ENCODE measurements around the gene FOCAD. TPM values are rescaled to one million over a fixed set of nuclear protein-coding genes. Genes with fewer than 3 reads are reported as not detected.
A peak's percentile ranks its signal among the peaks of the same experiment; 100 is the strongest.
"Not testable (repeated sequence)": the region's sequence is repeated elsewhere in the genome, so short reads cannot be mapped to it uniquely, and the experiment has no call there.

Gene FOCAD
- total RNA-seq, 2 experiments from 2014 or later = 32.7 to 37.7 TPM

DNA sequence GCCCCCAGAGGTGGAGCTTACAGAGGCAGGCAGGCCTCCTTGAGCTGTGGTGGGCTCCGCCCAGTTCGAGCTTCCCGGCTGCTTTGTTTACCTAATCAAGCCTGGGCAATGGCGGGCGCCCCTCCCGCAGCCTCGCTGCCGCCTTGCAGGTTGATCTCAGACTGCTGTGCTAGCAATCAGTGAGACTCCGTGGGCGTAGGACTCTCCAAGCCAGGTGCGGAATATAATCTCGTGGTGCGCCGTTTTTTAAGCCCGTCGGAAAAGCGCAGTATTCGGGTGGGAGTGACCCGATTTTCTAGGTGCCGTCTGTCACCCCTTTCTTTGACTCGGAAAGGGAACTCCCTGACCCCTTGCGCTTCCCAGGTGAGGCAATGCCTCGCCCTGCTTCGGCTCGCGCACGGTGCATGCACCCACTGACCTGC, 25.8 kb upstream of the FOCAD start:
- H3K27ac Mint-ChIP-seq = peak overlapping the region; percentile 82
- not testable (repeated sequence) for H3K9me3 Mint-ChIP-seq (ENCODE audit: low read depth); H3K4me3 Mint-ChIP-seq; H3K4me1 Mint-ChIP-seq; DNase-seq; ATAC-seq; H3K27me3 Mint-ChIP-seq; H3K36me3 Mint-ChIP-seq
- CTCF ChIA-PET = interaction anchor here (1.2 kb wide), 1 partner anchor 26 kb away, joined by 4 read pairs; the partner anchor contains the start of gene FOCAD

DNA sequence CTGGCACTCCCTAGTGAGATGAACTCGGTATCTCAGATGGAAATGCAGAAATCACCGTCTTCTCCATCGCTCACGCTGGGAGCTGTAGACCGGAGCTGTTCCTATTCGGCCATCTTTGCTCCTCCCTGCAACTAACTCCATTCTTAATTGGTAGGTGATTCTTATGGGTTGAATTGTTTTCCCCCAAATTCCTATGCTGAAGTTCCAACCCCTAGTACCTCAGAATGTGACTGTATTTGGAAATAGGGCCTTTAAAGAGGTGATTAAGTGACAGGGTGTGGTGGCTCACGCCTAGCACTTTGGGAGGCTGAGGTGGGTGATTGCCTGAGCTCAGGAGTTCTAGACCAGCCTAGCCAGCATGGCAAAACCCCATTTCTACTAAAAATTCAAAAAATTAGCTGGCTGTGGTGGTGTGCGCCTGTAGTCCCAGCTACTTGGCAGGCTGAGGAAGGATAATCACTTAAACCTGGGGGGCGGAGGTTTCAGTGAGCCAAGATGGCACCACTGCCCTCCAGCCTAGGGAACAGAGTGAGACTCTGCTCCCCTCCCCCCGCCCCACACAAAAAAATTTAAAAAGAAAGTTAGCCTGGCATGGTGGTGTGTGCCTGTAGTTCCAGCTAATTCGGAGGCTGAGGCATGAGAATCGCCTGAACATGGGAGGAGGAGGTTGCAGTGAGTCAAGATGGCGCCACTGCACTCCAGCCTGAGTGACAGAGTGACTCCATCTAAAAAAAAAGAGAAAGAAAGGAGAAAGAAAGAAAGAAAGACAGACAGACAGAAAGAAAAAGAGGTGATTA, 25.2 kb upstream of the FOCAD start:
- H3K27me3 Mint-ChIP-seq = peaks cover 6% of the 10 kb centered on the region
- peak; percentile 45 for ATAC-seq
- H3K36me3 Mint-ChIP-seq = peaks cover 1% of the 10 kb centered on the region
- DNase-seq = no peak
- CTCF ChIA-PET = interaction anchor here (1.2 kb wide), 1 partner anchor 25 kb away, joined by 4 read pairs; the partner anchor contains the start of gene FOCAD
- no peak overlapping the region for H3K4me3 Mint-ChIP-seq
- H3K9me3 Mint-ChIP-seq (ENCODE audit: low read depth) = no peaks in the 10 kb centered on the region
- H3K27ac Mint-ChIP-seq = peak overlapping the region; percentile 82
- H3K4me1 Mint-ChIP-seq = no peaks in the 10 kb centered on the region

DNA sequence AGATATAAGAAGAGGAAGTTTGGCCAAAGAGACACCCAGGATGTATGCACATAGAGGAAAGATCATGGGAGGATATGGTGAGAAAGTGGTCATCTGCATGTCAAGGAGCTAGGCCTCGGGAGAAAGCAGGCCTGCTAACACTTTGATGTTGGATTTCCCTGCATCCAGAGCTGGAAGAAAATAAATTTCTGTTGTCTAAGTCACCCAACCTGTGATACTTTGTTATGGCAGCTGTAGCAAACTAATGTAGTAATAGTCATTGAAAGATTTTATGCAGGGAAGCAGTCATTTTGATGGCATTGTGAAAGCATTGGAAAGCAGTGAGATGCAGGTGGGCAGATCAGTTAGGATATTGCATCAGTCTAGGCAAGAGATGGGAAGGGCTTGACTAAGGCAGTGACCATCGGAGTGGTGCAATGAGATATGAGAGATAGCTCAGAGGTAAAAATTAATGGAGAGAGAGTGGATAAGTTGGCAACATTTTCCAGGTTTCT, 24.5 kb upstream of the FOCAD start:
- CTCF ChIA-PET = interaction anchor here (1.2 kb wide), 1 partner anchor 25 kb away, joined by 4 read pairs; the partner anchor contains the start of gene FOCAD
- Mint-ChIP-seq H3K4me3 (no peak overlapping the region), H3K27ac (no peak overlapping the region), H3K4me1 (no peaks in the 10 kb centered on the region), H3K27me3 (peaks cover 6% of the 10 kb centered on the region), H3K9me3 (ENCODE audit: low read depth) (no peaks in the 10 kb centered on the region), H3K36me3 (peaks cover 1% of the 10 kb centered on the region)
- no peak for ATAC-seq
- no peak for DNase-seq

DNA sequence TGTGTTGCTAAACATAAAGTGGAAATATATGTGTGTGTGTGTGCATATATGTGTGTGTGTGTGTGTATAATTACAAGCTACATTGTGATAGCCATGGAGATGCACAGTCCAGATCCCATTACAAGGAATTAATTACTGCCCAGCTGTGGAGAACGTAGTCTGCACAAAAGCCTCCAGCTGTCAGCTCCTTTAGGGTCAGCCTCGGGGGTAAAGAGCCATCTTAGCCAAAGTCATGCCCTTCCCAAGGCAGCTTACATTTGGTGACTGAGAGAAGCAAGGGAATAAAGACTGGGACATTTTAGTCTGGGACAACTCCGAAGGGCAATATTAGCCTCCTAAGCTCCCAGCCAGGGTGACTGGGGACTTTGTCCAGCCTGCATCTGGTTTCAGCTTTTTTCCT, 21.9 kb upstream of the FOCAD start:
- no peak for DNase-seq
- no peak overlapping the region for H3K27ac Mint-ChIP-seq
- no peaks in the 10 kb centered on the region for H3K4me1 Mint-ChIP-seq
- peaks cover 1% of the 10 kb centered on the region for H3K36me3 Mint-ChIP-seq
- H3K27me3 Mint-ChIP-seq = peaks cover 6% of the 10 kb centered on the region
- CTCF ChIA-PET = no interaction called here
- no peaks in the 10 kb centered on the region for H3K9me3 Mint-ChIP-seq (ENCODE audit: low read depth)
- no peak overlapping the region for H3K4me3 Mint-ChIP-seq
- no peak for ATAC-seq

DNA sequence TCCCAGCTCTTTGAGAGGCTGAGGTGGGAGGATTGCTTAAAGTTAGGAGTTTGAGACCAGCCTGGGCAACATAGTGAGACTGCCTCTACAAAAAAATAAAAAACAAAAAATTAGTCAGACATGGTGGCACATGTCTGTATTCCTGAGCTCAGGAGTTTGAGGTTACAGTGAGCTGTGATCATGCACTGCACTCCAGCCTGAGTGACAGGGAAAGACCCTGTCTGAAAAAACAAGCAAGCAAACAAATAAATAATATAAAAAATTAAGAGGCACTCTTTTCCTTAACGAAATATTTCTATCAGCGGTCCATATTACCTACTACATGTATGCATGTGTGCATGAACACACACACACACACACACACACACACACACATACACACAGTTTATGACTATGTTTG, 20.9 kb upstream of the FOCAD start:
- Mint-ChIP-seq H3K27ac (no peak overlapping the region), H3K36me3 (peaks cover 1% of the 10 kb centered on the region), H3K4me3 (no peak overlapping the region), H3K4me1 (no peaks in the 10 kb centered on the region), H3K9me3 (ENCODE audit: low read depth) (no peaks in the 10 kb centered on the region), H3K27me3 (peaks cover 6% of the 10 kb centered on the region)
- ATAC-seq = no peak
- CTCF ChIA-PET = no interaction called here
- no peak for DNase-seq

DNA sequence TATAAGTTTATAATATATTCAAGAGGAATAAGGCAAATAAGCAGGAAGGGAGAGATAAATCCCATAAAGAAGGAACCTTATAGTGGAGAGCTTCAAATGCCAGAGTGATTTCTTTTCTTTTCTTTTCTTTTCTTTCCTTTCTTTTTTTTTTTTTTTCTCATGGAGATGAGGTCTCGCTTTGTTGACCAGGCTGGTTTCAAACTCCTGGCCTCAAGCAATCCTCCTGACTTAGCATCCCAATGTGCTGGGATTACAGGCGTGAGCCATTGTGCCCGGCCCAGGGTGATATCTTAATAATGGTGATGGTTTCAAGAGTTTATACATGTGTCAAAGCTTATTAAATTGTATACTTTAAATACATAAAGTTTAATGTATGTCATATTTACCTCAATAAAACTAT, 19.6 kb upstream of the FOCAD start:
- peaks cover 8% of the 10 kb centered on the region for H3K27me3 Mint-ChIP-seq
- CTCF ChIA-PET = interaction anchor here (0.7 kb wide), 1 partner anchor 107 kb away, joined by 3 read pairs; no protein-coding TSS in a partner anchor
- H3K36me3 Mint-ChIP-seq = peaks cover 1% of the 10 kb centered on the region
- no peaks in the 10 kb centered on the region for H3K4me1 Mint-ChIP-seq
- no peaks in the 10 kb centered on the region for H3K9me3 Mint-ChIP-seq (ENCODE audit: low read depth)
- DNase-seq (no peak), ATAC-seq (no peak)
- H3K4me3 Mint-ChIP-seq = no peak overlapping the region
- no peak overlapping the region for H3K27ac Mint-ChIP-seq

DNA sequence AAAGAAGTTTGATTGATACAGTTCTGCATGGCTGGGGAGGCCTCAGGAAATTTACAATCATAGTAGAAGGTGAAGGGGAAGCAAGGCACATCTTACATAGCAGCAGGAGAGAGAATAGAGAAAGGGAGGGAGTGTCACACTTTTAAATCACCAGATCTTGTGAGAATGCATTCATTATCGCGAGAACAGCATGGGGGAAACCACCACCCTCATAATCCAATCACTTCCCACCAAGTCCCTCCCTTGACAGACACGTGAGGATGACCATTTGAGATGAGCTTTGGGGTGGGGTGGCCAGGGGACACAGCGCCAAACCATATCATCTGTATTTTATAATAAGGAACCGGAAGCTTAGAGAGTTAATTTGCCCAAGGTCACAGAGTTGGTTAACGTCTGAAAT, 13.7 kb upstream of the FOCAD start:
- H3K9me3 Mint-ChIP-seq (ENCODE audit: low read depth) = no peaks in the 10 kb centered on the region
- ATAC-seq (no peak), DNase-seq (no peak)
- H3K27me3 Mint-ChIP-seq = peaks cover 3% of the 10 kb centered on the region
- no peak overlapping the region for H3K27ac Mint-ChIP-seq
- CTCF ChIA-PET = no interaction called here
- H3K36me3 Mint-ChIP-seq = no peaks in the 10 kb centered on the region
- no peak overlapping the region for H3K4me3 Mint-ChIP-seq
- no peaks in the 10 kb centered on the region for H3K4me1 Mint-ChIP-seq

DNA sequence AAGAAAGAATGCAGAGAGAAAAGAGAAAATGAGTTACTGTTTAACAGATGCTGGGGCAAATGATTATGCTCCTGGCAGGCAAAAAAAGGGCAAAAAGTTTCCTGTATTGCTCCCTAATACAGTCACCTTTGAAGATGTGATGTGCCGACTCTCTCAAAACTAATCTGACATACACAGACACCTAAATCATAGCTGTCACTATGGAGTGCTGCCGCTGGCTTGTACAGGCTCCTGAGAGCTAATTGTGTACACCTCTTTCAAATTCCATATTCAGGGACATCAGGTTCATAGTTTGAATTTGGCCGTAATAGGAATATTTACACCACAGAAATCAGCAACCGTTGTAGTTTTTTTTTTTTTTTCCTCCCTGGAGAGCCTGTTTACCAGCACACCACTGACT, 12.4 kb upstream of the FOCAD start:
- Mint-ChIP-seq H3K4me1 (no peaks in the 10 kb centered on the region), H3K36me3 (no peaks in the 10 kb centered on the region), H3K27me3 (peaks cover 3% of the 10 kb centered on the region), H3K4me3 (no peak overlapping the region), H3K9me3 (ENCODE audit: low read depth) (no peaks in the 10 kb centered on the region), H3K27ac (no peak overlapping the region)
- ATAC-seq (no peak), DNase-seq (no peak)
- CTCF ChIA-PET = no interaction called here

DNA sequence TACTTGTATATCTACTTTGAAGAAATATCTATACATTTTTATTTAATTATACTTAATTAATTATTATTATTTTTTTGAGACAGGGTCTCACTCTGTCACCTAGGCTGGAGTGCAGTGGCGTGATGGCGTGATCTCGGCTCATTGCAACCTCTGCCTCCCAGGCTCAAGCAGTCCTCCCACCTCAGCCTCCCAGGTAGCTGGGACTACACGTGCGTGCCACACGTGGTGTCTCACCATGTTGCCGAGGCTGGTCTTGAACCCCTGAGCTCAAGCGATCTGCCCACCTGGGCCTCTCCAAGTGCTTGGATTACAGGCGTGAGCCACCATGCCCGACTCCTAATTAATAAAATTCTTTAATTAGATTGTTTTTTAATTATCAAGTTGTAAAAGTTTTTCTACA, 10.5 kb upstream of the FOCAD start:
- CTCF ChIA-PET; H3K4me1 Mint-ChIP-seq; H3K36me3 Mint-ChIP-seq; H3K27ac Mint-ChIP-seq; ATAC-seq; DNase-seq; H3K27me3 Mint-ChIP-seq; H3K9me3 Mint-ChIP-seq (ENCODE audit: low read depth); H3K4me3 Mint-ChIP-seq: not testable (repeated sequence)

DNA sequence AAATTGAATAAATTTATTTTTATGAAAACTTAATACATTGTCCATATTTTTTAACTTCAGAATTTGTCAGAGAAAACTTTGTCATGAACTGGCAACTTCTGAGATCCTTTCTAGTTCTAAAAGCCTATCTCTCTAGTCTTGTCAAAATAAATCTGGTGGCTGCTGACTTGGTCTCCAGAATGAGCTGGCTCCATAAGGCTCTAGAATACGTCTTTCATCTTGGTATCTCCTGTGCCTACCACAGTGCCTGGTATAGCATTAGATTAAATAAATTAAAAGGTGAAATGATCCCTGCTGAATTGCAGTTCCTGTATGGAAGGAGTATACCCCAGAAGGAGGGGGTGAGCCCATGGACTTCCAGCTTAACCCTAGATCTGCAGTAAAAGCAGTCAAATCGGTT, 2.6 kb upstream of the FOCAD start:
- Mint-ChIP-seq H3K27me3 (no peaks in the 10 kb centered on the region), H3K36me3 (peaks cover 3% of the 10 kb centered on the region), H3K27ac (no peak overlapping the region), H3K9me3 (ENCODE audit: low read depth) (no peaks in the 10 kb centered on the region), H3K4me3 (no peak overlapping the region), H3K4me1 (peaks cover 19% of the 10 kb centered on the region)
- CTCF ChIA-PET = interaction anchor here (1.9 kb wide), 1 partner anchor 57 kb away, joined by 6 read pairs; no protein-coding TSS in a partner anchor
- DNase-seq = no peak
- no peak for ATAC-seq

DNA sequence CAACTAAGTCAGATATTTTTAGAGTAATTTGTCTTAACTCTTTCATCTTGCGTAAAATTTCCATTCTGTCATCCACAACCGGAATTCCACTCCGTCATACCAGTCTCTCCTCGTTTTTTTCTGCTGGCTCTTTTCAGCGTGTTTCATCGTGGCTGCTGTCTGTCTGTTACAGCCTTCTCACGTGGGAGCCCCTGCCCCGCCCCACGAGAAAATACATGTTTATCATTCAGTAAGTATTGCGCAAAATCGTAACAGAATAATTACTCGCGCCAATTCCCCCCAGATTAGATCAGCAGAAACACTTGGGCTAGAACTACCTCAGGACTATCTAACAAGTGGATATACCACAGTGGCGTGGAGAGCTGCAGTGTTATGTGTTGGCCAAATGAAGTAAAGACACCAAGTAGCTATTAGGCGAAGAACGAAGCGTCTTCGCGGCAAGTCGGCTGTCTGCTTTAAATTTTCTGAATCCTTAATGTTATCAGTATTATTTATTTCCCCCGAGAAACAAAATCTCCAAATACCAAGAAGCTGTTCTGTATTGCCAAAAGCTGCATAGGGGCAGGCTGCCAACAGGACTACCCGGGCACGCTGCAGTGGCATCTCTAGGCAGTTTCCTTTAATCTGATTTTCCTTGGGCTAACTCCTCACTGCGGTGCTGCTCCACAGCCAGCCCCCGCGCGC, 566 bp upstream of the FOCAD start:
- peak; percentile 1 for ATAC-seq

DNA sequence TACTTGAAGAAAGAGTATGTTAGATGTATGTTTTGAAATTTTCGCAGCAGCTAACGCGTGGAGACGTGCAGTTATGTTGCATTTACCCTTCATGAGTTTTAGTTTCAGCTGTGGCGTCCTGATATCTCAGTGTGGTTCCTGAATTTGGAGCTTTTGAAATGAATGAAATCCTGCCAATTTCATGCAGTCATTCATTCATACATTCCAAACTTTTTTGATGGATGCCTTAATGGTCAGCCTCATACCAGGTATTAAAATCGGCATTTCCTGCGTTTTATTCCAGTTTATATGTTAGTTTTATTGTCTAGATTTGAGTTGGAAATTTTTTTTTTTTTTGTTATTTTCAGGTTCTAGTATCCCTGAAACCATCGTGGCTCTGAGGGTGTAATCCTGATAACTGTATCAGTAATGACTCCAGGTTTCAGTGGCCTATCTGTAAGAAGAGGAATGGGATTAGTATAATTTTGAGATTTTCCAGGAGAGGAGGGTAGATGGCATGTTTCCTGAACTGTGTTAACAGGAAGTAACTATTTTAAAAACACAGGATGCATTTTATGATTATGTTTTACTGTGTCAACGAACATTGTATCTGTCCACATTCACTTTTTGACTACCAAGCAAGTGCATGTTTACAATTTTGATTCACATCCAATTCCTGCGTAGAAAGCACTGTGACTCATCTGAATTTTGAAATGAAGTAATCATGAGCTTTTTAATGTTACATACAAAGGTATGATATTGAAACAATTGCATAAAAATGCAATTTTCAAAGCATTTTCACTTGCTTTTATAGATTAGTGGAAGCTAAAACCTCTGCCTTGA, 1.0 kb downstream of the FOCAD start:
- no peak for DNase-seq
- peaks cover 3% of the 10 kb centered on the region for H3K36me3 Mint-ChIP-seq
- H3K27ac Mint-ChIP-seq = peak overlapping the region; percentile 80
- no peak for ATAC-seq
- peaks cover 16% of the 10 kb centered on the region for H3K4me1 Mint-ChIP-seq
- H3K27me3 Mint-ChIP-seq = no peaks in the 10 kb centered on the region
- CTCF ChIA-PET = interaction anchor here (1.0 to 1.7 kb wide), 3 partner anchors 9 to 61 kb away, joined by 3 to 5 read pairs (median 4); no protein-coding TSS in a partner anchor
- no peaks in the 10 kb centered on the region for H3K9me3 Mint-ChIP-seq (ENCODE audit: low read depth)
- peak overlapping the region; percentile 92 for H3K4me3 Mint-ChIP-seq

More for the DNA sequence above, 566 bp upstream of the FOCAD start:
- no peaks in the 10 kb centered on the region for H3K27me3 Mint-ChIP-seq
- H3K9me3 Mint-ChIP-seq (ENCODE audit: low read depth) = no peaks in the 10 kb centered on the region
- peaks cover 19% of the 10 kb centered on the region for H3K4me1 Mint-ChIP-seq
- DNase-seq = peak; percentile 53
- CTCF ChIA-PET = interaction anchor here (0.9 to 1.7 kb wide), 5 partner anchors 24 to 257 kb away, joined by 3 to 5 read pairs (median 4); partner anchors contain the start of gene MLLT3
- H3K36me3 Mint-ChIP-seq = peaks cover 3% of the 10 kb centered on the region
- H3K27ac Mint-ChIP-seq = peak overlapping the region; percentile 39
- peak overlapping the region; percentile 92 for H3K4me3 Mint-ChIP-seq

DNA sequence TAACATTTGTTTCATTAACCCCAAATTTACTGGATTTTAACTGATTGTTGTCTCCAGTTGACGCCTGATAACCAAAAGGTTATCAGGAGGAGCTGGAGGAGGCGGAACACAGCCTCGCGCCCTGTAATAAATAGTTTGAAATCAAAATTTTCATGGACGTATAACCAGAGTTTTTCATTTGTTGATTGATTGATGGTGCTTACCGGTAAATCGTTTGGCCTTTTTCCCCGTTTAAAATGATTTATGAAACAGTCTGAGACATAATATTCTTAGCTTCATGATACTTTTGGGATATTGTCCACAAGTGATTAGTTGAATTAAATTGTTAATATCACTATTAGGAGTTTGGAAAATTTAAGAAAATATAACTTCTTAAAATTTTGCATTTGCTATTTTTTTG, 1.7 kb downstream of the FOCAD start:
- H3K27me3 Mint-ChIP-seq = no peaks in the 10 kb centered on the region
- no peak for ATAC-seq
- H3K4me1 Mint-ChIP-seq = peaks cover 16% of the 10 kb centered on the region
- H3K27ac Mint-ChIP-seq = no peak overlapping the region
- DNase-seq = no peak
- peaks cover 3% of the 10 kb centered on the region for H3K36me3 Mint-ChIP-seq
- CTCF ChIA-PET = interaction anchor here (1.0 kb wide), 1 partner anchor 8 kb away, joined by 3 read pairs; no protein-coding TSS in a partner anchor
- peak overlapping the region; percentile 92 for H3K4me3 Mint-ChIP-seq
- no peaks in the 10 kb centered on the region for H3K9me3 Mint-ChIP-seq (ENCODE audit: low read depth)
